ENCODE data around the gene PIN1.
"Not testable (repeated sequence)": the region's sequence is repeated elsewhere in the genome, so short reads cannot be mapped to it uniquely, and the experiment has no call there.

PIN1 gene

DNA sequence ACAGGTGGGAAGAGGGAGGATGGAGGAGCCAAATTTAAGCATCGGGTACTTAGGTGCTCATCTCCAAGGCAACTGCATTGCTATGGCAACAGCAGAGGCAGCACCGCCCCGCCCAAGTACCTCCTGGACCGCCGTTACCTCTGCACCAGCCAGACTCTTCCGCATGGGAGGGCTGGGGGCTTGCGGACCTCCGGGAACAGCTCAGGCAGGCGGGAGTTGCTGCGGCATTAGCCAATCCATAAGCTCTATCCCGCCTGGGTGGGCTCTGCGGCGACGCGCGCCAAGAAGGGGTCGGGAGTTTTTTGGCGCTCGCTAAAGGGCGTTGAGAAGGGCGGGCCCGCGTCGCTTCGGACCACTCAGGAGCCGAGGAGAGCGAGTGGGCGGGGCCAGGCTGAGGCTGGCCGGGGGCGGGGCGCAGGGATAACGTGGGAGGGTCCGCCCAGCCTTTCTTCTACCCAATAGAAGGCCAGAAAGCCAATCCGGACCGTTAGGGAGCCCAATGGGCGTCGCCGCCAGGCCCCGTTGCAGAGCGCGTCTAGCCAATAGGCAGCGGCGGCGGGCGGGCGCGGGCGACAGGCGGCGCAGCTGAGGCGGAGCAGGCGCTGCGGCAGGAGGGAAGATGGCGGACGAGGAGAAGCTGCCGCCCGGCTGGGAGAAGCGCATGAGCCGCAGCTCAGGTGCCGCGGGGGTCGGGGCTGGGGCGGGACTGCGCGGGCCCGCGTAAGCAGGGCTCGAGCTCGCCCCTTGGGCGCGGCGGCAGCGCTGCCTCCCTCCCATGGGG, at the start of gene PIN1:
PIN1 (plus strand) TSS at position 593 of the 781 bp plus-strand sequence; CDS start at position 620, 27 bp downstream.
- no peak for FAIRE-seq

DNA sequence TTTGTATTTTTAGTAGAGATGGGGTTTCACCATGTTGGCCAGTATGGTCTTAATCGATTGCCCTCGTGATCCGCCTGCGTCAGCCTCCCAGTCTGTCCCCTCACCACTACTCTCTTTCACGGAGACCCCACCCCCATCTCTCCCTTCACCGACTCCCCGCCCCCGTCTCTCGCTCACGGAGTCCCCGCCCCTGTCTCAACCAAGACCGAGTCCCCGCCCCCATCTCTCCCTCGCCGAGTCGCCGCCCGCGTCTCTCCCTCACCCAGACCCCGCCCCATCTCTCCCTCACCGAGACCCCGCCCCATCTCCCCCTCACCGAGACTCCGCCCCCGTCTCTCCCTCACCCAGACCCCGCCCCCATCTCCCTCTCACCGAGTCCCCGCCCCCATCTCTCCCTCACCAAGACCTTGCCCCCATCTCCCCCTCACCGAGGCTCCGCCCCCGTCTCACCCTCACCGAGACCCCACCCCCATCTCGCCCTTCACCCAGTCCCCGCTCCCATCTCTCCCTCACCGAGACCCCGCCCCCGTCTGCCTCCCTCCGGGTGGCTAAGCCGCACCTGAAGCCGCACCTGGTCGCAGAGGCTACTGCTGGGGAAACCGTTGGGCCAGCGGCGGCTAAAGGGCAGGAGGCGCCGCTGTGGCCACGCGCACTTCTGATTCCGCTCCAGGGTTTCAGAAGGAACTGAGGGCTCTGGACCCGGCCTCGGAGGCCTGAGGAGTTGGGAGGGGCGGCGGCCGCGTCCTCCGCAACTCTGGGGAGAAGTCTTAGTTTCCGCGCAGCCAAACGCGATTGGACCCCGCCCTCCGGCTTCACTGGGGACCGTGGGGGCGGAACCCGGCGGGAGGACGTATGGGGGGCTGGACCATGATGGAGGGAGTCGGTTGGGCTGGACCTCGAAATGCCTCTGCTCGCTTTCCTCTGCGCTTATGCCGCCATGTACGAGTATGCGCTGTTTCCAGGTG, 49.5 kb upstream of the PIN1 start:
- FAIRE-seq: no peak

DNA sequence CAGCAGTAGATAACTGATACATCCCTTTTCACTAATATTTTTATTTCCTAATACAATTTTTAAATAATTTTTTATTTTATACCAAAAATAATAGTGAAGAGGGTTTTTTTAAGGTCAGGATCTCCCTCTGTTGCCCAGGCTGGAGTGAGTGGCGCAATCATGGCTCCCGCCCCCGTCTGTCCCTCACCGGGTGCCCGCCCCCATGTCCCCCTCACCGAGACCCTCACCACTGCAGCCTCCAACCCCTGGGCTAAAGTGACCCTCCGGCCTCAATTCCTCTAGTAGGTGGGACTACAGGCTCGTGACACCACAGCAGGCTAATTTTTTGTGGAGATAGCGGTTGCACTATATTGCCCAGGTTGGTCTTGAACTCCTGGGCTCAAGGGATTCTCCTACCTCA, 48.8 kb upstream of the PIN1 start:
- FAIRE-seq: no peak

DNA sequence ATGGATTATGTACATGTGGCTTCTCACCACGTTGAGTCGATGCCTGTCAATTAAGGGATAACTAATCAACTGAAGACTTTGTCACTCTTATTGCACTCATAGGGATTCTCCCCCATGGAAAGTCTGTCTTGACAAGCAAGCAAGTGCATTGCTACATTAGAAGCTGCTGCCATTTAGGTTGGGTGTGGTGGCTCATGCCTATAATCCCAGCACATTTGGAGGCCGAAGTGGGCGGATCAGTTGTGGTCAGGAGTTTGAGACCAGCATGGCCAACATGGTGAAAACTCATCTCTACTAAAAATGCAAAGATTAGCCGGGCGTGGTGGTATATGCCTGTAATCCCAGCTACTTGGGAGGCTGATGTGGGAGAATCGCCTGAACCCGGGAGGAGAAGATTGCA, 48.3 kb upstream of the PIN1 start:
- no peak for FAIRE-seq

DNA sequence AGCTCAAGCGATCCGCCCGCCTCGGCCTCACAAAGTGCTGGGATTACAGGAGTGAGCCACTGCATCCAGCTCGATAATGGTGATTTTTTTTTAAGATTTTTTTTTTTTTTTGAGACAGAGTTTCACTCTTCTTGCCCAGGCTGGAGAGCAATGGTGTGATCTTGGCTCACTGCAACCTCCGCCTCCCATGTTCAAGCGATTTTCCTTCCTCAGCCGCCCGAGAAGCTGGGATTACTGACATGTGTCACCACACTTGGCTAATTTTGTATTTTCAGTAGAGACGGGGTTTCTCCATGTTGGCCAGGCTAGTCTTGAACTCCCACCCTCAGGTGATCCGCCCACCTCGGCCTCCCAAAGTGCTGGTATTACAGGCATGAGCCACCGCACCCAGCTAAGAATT, 46.5 kb upstream of the PIN1 start:
- FAIRE-seq: not testable (repeated sequence)

DNA sequence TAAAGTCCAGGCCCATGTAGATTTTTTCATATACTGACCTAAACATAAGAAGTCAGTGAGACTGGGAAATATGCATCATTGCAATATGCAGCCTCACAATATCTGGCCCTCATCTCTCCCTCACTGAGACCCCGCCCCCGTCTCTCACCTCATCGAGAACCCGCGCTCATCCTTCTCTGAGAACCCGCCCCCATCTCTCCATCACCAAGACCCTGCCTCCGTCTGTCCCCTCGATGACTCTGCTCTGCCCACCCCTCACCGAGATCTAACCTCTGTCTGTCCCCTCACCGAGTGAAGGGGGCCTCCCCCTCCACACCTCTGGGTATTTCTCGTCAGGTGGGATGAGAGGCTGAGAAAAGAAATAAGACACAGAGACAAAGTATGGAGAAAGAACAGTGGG, 46.1 kb upstream of the PIN1 start:
- no peak for FAIRE-seq

DNA sequence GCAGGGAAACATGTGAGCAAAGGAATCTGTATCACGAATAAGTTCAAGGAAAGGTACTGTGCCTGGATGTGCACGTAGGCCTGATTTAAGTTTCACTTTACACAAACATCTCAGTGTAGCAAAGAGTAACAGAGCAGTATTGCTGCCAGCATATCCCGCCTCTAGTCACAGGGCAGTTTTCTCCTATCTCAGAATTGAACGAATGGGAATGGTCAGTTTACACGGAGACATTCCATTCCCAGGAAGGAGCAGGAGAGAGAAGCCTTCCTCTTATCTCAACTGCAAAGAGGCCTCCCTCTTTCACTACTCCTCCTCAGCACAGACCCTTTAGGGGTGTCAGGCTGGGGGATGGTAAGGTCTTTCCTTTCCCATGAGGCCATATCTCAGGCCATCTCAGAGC, 45.5 kb upstream of the PIN1 start:
- not testable (repeated sequence) for FAIRE-seq

DNA sequence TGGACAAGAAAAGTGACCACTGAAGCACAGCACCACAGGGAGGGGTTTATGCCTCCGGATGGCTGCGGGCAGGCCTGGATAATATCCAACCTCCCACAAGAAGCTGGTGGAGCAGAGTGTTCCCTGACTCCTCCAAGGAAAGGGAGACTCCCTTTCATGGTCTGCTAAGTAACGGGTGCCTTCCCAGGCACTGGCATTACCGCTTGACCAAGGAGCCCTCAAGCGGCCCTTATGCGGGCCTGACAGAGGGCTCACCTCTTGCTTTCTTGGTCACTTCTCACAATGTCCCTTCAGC, 44.1 kb upstream of the PIN1 start:
- not testable (repeated sequence) for FAIRE-seq

DNA sequence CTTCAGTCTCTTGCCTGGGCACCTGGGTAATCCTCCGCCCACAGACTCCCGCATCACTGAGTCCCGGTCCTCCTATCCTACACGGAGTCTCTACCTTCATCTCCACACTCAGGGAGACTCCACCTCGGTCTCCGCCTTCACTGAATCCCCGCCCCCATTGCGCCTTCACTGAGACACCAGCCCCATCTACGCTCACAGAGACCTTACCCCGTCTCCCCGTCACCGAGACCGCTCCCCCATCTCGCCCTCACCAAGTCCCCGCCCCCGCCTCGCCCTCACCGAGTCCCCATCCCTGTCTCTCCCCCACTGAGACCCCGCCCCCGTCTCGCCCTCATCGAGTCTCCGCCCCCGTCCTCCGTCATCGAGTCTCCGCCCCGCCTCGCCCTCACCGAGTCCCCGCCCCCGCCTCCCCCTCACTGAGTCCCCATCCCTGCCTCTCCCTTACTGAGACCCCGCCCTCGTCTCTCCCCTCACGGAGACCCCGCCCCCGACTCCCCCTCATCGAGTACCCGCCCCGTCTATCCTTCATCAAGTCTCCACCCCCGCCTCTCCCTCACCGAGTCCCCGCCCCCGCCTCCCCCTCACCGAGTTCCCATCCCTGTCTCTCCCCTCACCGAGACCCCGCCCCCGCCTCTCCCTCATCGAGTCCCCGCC, 43.4 kb upstream of the PIN1 start:
- FAIRE-seq: no peak

DNA sequence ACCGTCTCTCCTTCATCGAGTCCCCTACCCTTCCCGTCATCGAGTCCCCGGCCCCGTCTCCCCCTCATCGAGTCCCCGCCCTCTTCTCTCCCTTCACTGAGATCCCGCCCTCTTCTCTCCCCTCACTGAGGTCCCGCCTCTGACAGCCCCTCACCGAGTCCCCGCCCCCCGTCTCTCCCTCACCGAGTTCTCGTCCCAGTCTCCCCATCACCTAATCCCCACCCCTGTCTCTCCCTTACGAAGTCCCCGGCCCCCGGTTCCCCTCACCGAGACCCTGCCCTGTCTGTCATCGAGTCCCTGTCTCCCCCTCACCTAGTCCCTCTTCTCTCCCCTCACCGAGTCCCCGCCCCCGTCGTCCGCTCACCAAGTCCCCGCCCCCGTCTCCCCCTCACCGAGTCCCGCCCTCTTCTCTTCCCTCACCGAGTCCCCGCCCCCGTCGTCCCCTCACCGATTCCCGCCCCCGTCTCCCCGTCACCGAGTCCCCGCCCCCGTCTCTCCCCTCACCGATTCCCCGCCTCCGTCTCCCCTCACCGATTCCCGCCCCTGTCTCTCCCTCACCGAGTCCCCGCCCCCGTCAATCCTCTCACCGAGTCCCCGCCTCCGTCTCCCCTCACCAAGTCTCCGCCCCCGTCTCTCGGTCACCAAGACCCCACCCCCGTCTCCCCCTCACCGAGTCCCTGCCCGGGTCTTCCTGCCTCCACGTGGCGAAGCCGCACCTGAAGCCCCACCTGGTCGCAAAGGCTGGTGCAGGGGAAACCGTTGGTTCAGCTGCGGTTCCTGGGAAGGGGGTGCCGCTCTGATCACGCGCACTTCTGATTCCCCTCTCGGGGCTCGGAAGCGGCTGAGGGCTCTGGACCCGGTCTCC, 42.7 kb upstream of the PIN1 start:
- no peak for FAIRE-seq

DNA sequence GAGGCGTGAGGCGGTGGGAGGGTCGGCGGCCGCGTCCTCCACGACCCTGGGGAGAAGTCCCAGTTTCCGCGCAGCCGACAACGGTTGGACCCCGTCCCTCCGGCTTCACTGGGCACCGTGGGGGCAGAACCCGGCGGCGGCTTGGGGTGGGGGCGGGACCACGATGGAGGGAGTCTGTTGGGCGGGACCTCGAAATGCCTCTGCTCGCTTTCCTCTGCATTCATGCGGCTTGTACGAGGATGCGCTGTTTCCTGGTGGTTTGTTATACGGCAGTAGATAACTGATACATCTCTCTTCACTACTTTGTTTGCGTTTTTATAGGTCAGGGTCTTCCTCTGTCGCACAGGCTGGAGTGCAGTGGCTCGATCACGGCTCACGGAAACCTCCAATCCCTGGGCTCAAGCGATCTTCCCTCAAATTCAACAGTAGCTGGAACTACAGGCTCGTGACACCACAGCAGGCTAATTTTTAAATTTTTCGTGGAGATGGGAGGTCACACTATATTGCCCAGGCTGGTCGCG, 42.0 kb upstream of the PIN1 start:
- FAIRE-seq: no peak

DNA sequence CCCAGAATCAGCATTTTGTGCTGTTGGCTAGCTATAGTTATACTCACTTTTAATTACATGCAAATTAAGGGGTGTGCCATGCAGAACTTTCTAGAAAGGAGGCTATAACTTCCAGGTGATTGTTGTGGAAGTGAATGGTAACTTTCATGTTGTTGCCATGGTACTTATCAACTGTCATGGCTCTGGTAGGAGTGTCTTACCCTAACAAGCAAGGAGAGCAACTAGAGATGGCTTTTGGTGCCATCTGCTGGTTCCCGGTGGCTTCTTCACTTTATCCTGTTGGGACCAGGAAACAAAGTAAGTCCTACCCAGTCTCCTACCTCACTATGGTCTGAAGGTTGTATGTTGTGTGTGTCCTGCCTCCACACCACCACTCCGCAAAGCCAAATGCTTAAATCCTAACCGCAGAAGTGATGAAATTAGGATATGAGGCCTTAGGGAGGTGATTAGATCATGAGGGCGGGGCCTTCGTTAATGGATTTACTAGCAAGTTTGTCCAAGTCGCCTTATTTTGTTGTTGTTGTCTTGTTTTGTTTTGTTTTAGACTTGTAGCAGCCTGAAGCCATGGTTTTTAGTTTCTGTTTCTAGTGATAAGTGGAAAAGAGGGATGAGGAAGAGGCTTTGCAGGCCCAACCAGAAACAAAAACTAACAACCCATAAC, 38.9 kb upstream of the PIN1 start:
- FAIRE-seq: peak; percentile 86

DNA sequence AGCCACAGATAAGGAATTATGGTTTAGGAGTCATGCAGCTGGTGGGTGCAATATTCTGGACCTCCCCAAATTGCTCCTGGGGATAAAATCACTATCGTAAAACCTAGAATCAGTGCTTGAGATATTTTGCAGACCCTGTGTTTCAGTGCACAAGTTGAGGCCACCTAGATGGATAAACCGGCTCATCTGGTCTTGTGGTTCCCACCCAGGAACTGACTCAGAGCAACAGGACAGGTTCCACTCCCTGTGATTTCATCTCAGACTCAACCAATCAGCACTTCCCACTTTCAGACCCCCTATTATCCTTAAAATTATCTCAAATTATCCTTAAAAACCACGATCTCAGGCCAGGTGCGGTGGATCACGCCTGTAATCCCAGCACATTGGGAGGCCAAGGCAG, 37.2 kb upstream of the PIN1 start:
- no peak for FAIRE-seq

DNA sequence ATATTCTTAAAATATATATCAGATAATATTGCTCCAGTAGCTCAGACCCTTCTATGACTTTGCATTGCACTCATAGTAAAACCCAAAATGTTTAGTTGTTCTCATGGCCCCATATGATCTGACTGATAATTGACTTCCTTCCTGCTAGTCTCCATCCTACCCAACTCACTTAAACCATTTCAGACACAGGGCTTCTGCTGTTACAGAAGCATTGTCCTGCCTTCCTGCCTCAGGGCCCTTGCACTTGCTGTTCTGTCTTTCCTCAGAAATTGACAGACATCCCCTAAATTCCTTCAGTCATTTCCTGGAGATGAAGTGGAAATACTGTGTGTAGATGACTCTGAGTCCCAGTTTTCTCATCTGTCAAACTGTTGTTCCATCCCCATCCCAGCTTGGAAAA, 36.0 kb upstream of the PIN1 start:
- no peak for FAIRE-seq

DNA sequence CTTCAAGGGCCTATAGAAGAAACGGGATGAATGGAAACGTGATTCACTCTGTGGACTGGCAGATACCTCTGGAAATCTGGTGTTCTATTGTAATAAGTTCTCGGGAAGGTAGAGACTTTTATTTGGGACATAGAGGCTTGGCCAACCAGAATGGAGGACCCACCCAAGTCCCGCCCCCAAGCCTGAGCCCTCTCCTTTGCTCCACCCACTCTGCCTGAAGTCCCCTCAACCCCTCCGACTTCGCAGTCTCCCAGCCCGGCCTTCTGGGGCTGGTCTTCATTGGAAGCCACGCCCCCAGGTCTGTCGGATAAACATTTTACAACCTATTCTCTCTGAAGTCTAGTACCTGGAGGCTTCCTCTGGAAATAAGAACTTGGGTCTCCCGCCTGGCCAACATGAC, 33.1 kb upstream of the PIN1 start:
- no peak for FAIRE-seq

DNA sequence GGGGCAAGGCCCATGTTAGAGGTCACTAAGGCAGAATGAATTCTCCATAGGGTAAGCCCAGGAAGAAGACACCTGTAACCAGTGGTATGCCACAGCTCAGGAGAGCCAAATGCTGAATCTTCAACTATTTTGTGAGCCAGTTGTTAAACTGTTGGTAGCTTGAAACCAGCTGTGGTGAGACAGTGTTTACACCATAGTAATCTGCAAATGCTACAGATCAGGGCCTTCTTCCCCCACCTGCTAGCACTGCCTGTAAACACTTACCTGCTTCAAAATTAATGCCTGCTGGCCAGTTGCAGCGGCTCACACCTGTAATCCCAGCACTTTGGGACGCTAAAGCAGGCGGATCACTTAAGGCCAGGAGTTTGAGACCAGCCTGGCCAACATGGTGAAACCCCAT, 28.3 kb upstream of the PIN1 start:
- FAIRE-seq: no peak

DNA sequence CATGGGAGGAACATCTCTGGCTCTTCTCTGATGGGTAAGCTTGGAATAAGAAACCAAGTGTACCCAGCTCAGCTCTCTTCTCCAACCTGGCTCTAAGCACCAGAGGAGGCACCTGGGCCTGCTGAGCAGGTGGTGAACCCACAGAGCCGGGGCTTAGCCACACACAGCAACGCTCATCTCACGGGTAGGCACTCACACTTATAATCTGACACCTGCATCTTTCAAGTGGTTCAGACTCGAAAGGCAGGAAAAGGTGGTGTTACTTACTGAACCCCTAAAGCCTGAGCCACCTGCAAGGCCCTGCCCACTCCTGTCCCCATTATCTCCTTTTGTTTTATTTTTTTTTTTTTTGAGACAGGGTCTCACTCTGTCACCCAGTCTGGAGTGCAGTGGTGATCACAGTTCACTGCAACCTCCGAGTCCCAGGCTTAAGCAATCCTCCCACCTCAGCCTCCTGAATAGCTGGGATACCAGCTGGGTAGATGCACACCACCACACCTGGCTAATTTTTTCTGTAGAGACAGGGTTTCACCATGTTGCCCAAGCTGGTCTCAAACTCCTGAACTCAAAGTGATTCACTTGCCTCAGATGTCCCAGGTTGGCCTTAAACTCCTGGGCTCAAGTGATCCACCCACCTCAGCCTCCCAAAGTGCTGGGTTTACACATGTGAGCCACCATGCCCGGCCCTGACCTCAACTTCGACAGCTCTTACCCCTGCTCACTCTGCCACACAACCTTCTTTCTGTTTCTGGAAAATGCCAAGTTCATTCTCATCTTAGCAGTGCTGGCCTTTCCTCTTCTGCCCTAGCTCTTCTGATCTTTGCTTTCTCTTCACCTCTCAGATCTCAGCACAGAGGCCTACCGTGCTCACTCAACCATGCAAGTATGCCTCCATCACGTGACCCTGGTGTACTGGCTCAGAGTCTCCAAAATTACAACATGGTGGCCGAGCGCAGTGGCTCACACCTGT, 26.0 kb upstream of the PIN1 start:
- no peak for FAIRE-seq

DNA sequence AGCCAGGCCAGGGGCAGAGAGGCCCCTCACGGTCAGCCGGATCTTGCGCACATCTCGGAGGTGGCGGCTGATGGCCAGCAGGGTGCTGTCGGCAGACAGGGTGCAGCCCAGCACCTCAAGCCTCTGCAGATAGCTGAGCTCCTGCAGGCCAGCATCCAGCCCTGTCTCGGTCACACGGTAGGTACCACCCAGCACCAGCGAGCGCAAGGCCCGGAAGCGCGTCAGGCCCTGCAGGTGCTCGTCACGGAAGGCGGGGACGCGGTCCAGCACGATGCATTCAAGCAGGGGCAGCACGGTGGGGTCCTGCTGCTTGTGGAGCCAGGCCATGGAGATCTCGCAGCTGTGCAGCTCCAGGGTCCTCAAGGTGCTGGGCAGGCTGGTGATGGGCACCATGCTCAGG, 24.0 kb upstream of the PIN1 start:
- FAIRE-seq: no peak

DNA sequence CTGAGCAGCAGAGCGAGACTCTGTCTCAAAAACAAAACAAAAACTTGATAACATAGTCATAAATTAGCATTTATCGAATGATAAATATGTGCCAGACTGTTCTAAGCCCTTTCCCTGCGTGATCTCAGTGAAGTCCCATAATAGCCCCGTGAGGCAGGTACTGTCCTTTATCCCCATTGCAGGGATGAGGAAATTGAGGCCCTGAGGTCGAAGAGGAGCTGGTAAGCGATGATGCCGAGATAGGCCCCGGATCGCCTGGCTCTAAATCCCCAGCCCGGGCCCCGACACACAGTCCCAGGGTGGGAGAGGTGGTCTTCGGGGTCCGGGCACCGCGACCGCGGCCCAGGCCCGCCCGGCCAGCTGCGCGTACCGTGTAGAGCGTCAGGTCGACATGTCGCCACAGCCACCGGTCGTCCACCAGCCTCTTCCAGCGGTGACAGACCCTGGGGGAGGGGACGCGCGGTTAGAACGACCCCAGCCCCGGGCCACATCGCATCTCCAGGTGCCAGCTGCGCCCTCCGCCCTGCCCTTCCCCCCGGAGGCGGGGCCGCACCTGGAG, 16.9 kb upstream of the PIN1 start:
- no peak for FAIRE-seq
